Measurements from ENCODE around the gene DPEP1.

DNA sequence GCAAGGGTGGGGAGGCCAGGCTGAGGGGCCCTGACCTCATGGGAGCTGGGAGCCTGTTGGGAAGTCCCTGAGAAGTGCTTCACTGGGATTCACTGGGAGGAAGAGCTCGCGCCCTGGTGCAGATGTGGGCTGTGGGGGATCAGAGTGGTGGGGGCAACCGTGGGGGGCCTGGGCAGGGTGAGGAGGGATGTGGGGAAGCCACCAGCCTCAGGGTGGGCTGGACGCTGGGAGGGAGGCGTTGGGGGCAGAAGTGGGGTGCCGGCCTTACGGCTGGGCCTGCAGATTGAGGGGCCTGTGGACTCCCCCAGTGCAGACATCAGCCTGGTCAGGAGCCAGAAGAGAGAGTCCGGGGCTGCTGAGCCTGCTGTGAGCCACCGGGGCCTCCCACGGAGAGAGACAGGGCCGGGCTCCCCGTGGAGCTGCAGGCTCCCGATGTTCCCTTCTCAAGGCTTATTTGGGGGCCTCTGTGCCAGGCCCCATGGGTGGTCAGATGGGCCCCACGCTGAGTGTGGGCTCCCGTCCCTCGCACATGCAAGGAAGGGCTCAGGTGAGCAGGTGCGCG lies 7.8 kb downstream of the DPEP1 start:
- TF ChIP-seq, protein P1, sequence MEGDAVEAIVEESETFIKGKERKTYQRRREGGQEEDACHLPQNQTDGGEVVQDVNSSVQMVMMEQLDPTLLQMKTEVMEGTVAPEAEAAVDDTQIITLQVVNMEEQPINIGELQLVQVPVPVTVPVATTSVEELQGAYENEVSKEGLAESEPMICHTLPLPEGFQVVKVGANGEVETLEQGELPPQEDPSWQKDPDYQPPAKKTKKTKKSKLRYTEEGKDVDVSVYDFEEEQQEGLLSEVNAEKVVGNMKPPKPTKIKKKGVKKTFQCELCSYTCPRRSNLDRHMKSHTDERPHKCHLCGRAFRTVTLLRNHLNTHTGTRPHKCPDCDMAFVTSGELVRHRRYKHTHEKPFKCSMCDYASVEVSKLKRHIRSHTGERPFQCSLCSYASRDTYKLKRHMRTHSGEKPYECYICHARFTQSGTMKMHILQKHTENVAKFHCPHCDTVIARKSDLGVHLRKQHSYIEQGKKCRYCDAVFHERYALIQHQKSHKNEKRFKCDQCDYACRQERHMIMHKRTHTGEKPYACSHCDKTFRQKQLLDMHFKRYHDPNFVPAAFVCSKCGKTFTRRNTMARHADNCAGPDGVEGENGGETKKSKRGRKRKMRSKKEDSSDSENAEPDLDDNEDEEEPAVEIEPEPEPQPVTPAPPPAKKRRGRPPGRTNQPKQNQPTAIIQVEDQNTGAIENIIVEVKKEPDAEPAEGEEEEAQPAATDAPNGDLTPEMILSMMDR (IDR thresholded peaks at IDR 0.05): no peak
- TF ChIP-seq EZH2phosphoT487 (IDR thresholded peaks at IDR 0.05) (no peak), EZH2 (IDR thresholded peaks at IDR 0.05) (no peak)
